OCI-LY1 (cell line): ENCODE data around the gene BCL11A.

Source experiments
- H2AFZ ChIP-seq: fragments of 200-600 bp; sonication (generic), shearing (Covaris generic); 2 replicates; pipeline ENCODE4 v1.6.0; 2014; ENCODE audit warnings: antibody characterized with exemption, mild to moderate bottlenecking, low read length
- H3F3A ChIP-seq: fragments of 200-600 bp; sonication (generic), shearing (Covaris generic); 2 replicates; pipeline ENCODE4 v1.6.0; 2014; ENCODE audit warnings: mild to moderate bottlenecking, antibody characterized with exemption, low read length, moderate library complexity; ENCODE audit not compliant: insufficient read depth
- H3K27ac ChIP-seq: fragments of 200-600 bp; sonication (generic); 2 replicates; pipeline ENCODE4 v1.5.1; 2014; ENCODE audit warnings: low read length, mixed run types, mild to moderate bottlenecking, low read depth; ENCODE audit not compliant: poor library complexity, severe bottlenecking
- H3K27me3 ChIP-seq: fragments of 200-600 bp; sonication (generic); 2 replicates; pipeline ENCODE4 v1.6.0; 2014; ENCODE audit warnings: antibody characterized with exemption, mild to moderate bottlenecking, low read length, moderate library complexity; ENCODE audit not compliant: insufficient read depth
- H3K36me3 ChIP-seq: fragments of 200-600 bp; sonication (generic); 2 replicates; pipeline ENCODE4 v1.6.1; 2014; ENCODE audit warnings: mild to moderate bottlenecking, antibody characterized with exemption, low read length, moderate library complexity, mixed read lengths; ENCODE audit not compliant: insufficient read depth
- H3K4me1 ChIP-seq: fragments of 200-600 bp; sonication (generic); 2 replicates; pipeline ENCODE4 v1.5.1; 2014; ENCODE audit warnings: mild to moderate bottlenecking, low read length, moderate library complexity; ENCODE audit not compliant: insufficient read depth, severe bottlenecking
- H3K4me2 ChIP-seq: fragments of 200-600 bp; sonication (generic), shearing (Covaris generic); 2 replicates; pipeline ENCODE4 v1.6.1; 2014; ENCODE audit warnings: low read length
- H3K4me3 ChIP-seq: fragments of 200-600 bp; sonication (generic); 2 replicates; pipeline ENCODE4 v1.5.1; 2014; ENCODE audit warnings: low read length, low read depth, mild to moderate bottlenecking, mixed read lengths; ENCODE audit not compliant: poor library complexity, severe bottlenecking
- H3K79me2 ChIP-seq: fragments of 200-600 bp; shearing (Covaris generic); 2 replicates; pipeline ENCODE4 v1.6.1; 2016; ENCODE audit warnings: mixed run types, low read length, mixed read lengths; ENCODE audit not compliant: insufficient read depth
- H3K9ac ChIP-seq: fragments of 200-600 bp; sonication (generic), shearing (Covaris generic); 2 replicates; pipeline ENCODE4 v1.6.1; 2014; ENCODE audit warnings: mild to moderate bottlenecking, low read length, mixed read lengths
- H3K9me2 ChIP-seq: fragments of 200-600 bp; sonication (generic), shearing (Covaris generic); 2 replicates; pipeline ENCODE4 v1.6.1; 2014; ENCODE audit warnings: low read depth, mild to moderate bottlenecking, low read length, mixed read lengths
- H3K9me3 ChIP-seq: fragments of 200-600 bp; shearing (Covaris generic); 2 replicates; pipeline ENCODE4 v1.6.1; 2014; ENCODE audit warnings: low read length, mixed read lengths
- H4K20me1 ChIP-seq: fragments of 200-600 bp; sonication (generic), shearing (Covaris generic); 2 replicates; pipeline ENCODE4 v1.6.0; 2016; ENCODE audit warnings: mild to moderate bottlenecking, low read length; ENCODE audit not compliant: insufficient read depth
- EZH2 ChIP-seq: fragments of 200-600 bp; sonication (generic), shearing (Covaris generic); IDR thresholded peaks from 2 replicates; pipeline ENCODE4 v1.8.0; 2017; ENCODE audit warnings: borderline replicate concordance, mixed run types, mild to moderate bottlenecking, antibody characterized with exemption, low read length, moderate library complexity, mixed read lengths
- TF ChIP-seq, protein P1 (sequence below): fragments of 200-600 bp; sonication (generic), shearing (Covaris generic); IDR thresholded peaks from 2 replicates; pipeline ENCODE4 v1.5.1; 2017; ENCODE audit warnings: mild to moderate bottlenecking, antibody characterized with exemption, low read length, moderate library complexity, mixed read lengths

The BCL11A gene

DNA sequence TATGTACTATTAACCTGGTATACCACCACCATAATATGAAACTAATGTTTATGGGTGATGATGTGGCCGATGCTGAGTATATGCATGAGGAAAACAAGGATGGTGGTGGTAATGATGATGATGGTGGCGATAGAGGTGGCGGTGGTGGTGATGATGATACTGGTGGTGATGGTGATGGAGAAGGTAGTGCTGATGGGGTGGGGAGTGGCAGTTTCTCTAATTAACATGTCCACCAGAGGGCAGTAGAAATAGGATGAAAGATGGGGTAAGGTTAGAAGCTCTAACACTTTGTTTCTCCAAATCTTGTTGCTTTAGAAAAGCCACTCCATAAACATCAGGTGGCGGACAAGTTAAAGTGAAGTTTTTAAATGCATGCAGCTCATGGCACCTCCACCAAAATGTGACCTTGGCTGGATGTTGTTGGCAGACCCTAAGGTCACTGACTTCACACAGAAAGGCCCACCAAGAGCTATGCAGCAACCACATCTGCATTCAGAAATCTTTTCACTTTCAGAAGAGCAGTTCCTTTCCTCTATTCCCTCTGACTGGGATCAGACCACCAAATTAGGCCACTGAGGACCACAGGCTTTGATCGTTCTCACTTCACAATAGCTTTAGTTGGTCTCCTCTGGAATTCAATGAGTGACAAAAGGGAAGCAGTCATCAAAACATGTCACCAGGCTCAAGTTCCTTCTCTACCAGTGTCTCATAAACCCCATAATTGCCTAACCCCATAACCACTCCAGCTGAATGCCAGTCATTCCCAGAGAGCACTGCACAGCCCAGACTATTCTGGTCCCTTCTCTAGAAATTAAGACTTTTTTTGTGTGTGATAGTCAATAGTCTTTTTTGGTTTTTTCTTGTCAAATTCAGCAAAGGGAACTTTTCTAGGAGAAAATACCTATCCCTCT, 7.5 kb upstream of the BCL11A start:
- no peak for TF ChIP-seq EZH2
- TF ChIP-seq, protein P1, sequence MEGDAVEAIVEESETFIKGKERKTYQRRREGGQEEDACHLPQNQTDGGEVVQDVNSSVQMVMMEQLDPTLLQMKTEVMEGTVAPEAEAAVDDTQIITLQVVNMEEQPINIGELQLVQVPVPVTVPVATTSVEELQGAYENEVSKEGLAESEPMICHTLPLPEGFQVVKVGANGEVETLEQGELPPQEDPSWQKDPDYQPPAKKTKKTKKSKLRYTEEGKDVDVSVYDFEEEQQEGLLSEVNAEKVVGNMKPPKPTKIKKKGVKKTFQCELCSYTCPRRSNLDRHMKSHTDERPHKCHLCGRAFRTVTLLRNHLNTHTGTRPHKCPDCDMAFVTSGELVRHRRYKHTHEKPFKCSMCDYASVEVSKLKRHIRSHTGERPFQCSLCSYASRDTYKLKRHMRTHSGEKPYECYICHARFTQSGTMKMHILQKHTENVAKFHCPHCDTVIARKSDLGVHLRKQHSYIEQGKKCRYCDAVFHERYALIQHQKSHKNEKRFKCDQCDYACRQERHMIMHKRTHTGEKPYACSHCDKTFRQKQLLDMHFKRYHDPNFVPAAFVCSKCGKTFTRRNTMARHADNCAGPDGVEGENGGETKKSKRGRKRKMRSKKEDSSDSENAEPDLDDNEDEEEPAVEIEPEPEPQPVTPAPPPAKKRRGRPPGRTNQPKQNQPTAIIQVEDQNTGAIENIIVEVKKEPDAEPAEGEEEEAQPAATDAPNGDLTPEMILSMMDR: peak; percentile 69
- no peaks in the 10 kb centered on the region for H3K9me3 ChIP-seq
- H3K27ac ChIP-seq: no peak overlapping the region
- no peak overlapping the region for H3K4me3 ChIP-seq
- H3K9me2 ChIP-seq: no peaks in the 10 kb centered on the region
- no peak overlapping the region for H3K9ac ChIP-seq
- no peaks in the 10 kb centered on the region for H3K79me2 ChIP-seq
- no peak overlapping the region for H3K4me2 ChIP-seq
- H4K20me1 ChIP-seq: no peaks in the 10 kb centered on the region
- no peaks in the 10 kb centered on the region for H3K27me3 ChIP-seq
- H3K36me3 ChIP-seq: no peaks in the 10 kb centered on the region
- peaks cover 16% of the 10 kb centered on the region for H3K4me1 ChIP-seq
- no peaks in the 10 kb centered on the region for H3F3A ChIP-seq
- H2AFZ ChIP-seq: no peak overlapping the region

DNA sequence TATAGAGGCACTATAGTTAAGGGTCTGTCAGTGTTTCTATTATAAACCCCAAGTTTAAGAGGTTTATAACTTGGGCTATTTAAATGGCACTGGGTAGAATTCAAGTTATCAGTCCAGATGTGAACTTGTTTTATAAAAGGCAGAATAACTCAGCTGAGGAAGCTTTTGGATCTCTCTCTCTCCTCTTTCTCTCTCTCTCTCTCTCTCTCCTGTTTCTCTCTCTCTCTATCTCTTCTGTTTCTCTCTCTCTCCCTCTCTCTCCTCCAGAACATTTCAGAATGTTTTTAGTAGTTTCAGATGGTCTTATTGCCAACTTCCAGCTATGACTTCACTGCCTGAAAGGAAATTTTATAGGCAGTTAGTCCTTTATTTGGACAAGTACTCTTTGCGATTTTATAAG, 6.4 kb upstream of the BCL11A start:
- Histone ChIP-seq H3K4me1 (peaks cover 25% of the 10 kb centered on the region), H4K20me1 (no peaks in the 10 kb centered on the region), H3K27me3 (no peaks in the 10 kb centered on the region), H3K9ac (no peak overlapping the region), H3F3A (no peaks in the 10 kb centered on the region; the same call in 1 of the 2 replicates), H3K36me3 (no peaks in the 10 kb centered on the region), H3K9me2 (no peaks in the 10 kb centered on the region), H3K79me2 (no peaks in the 10 kb centered on the region), H3K4me2 (no peak overlapping the region), H3K4me3 (no peak overlapping the region), H3K9me3 (no peaks in the 10 kb centered on the region), H2AFZ (no peak overlapping the region), H3K27ac (no peak overlapping the region)
- no peak for TF ChIP-seq EZH2
- TF ChIP-seq, protein P1: no peak

DNA sequence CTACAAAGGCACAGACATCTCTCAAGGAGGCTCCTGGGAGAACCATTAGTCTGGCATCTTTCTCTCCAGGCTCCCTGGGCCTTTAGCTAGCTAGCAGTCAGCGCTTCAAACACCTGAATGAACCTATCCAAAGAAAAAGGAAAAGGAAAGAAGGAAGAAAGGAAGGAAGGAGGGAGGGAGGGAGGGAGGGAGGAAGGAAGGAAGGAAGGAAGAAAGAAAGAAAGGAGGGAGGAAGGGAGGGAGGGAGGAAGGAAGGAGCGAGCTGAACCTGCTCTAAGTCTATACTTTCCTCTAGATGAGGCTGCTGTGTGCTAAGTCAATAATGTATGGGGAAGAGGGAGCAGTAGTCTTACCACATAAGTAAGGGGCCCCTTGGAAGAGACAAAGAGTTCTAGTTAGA, 5.1 kb upstream of the BCL11A start:
- H3F3A ChIP-seq: no peaks in the 10 kb centered on the region; the same call in 1 of the 2 replicates
- no peaks in the 10 kb centered on the region for H3K9me2 ChIP-seq
- no peak overlapping the region for H3K27ac ChIP-seq
- H3K9me3 ChIP-seq: no peaks in the 10 kb centered on the region
- H3K27me3 ChIP-seq: no peaks in the 10 kb centered on the region
- H3K9ac ChIP-seq: no peak overlapping the region
- H3K4me2 ChIP-seq: no peak overlapping the region
- peaks cover 32% of the 10 kb centered on the region for H3K4me1 ChIP-seq
- no peaks in the 10 kb centered on the region for H3K36me3 ChIP-seq
- no peaks in the 10 kb centered on the region for H4K20me1 ChIP-seq
- H3K4me3 ChIP-seq: no peak overlapping the region
- no peaks in the 10 kb centered on the region for H3K79me2 ChIP-seq
- TF ChIP-seq, protein P1: no peak
- TF ChIP-seq EZH2: no peak
- H2AFZ ChIP-seq: no peak overlapping the region
